HCT116 (cell line): ENCODE data around the gene SMIM35. TPM values are rescaled to one million over a fixed set of nuclear protein-coding genes. Genes with fewer than 3 reads are reported as not detected.
"Not testable (repeated sequence)": the region's sequence is repeated elsewhere in the genome, so short reads cannot be mapped to it uniquely, and the experiment has no call there.

Experiments
- ATAC-seq: fragments of 200-7000 bp; cut with Tn5 transposase; 2 replicates; pipeline ENCODE4 v1.9.1; 2020; ENCODE audit warnings: mild to moderate bottlenecking, moderate library complexity
- BruUV-seq: library from RNA; stranded (reverse); fragments of 400-500 nt; replicated peaks from 2 replicates; lab custom pipeline; 2021; lab: Mats Ljungman, UMichigan
- CTCF ChIA-PET: fragments of 300-600 bp; sonication (Branson Sonifier 250); formaldehyde crosslinking; loops from one replicate; lab custom pipeline; 2021; ENCODE audit warnings: antibody characterized with exemption; lab: Charles Lee
- POLR2A ChIA-PET: fragments of 300-600, 350-600 bp; sonication (Branson Sonifier 250); formaldehyde crosslinking; loops from one replicate; lab custom pipeline; 2021; ENCODE audit warnings: antibody characterized with exemption; lab: Charles Lee
- RAD21 ChIA-PET, 2 experiments: fragments of 300-600 bp; sonication (Branson Sonifier 250); formaldehyde crosslinking; loops; one replicate each; lab custom pipeline; 2023; ENCODE audit warnings: low total read pairs in 2 of 2; ENCODE audit not compliant: uncharacterized antibody in 2 of 2, unreplicated experiment in 2 of 2, low non-redundant PET in 1 of 2; lab: Charles Lee
- DNase-seq: peaks from one replicate; pipeline ENCODE4 v3.0.0-alpha.2; 2010; ENCODE audit warnings: low read depth, low spot score
- H2AFZ ChIP-seq: fragments of 200-600 bp; shearing (Covaris generic), sonication (generic); 2 replicates; pipeline ENCODE4 v1.6.1; 2017; ENCODE audit warnings: low read depth, mixed run types, mixed read lengths, antibody characterized with exemption, low read length; ENCODE audit not compliant: poor library complexity, severe bottlenecking
- H3K27ac ChIP-seq: 2 replicates; pipeline ENCODE4 v1.5.1; 2012; ENCODE audit warnings: low read depth, low read length
- H3K27me3 ChIP-seq: fragments of 200-600 bp; sonication (generic); 2 replicates; pipeline ENCODE4 v1.6.1; 2016; ENCODE audit warnings: mixed run types, low read length, mixed read lengths; ENCODE audit not compliant: insufficient read depth
- H3K36me3 ChIP-seq, 2 experiments: fragments of 200-500 bp in 1 of 2; fragments of 200-600 bp in 1 of 2; sonication (Bioruptor generic) in 1 of 2; sonication (generic) in 1 of 2; 2 replicates each; pipeline versions ENCODE4 v1.5.1 to v1.6.1; 2014 to 2016; ENCODE audit warnings: low read length in 2 of 2, inconsistent platforms in 1 of 2, mixed read lengths in 1 of 2, mixed run types in 1 of 2; ENCODE audit not compliant: insufficient read depth in 2 of 2, control insufficient read depth in 1 of 2
- H3K4me1 ChIP-seq, 2 experiments: fragments of 200-600 bp in 1 of 2; sonication (generic) in 1 of 2; 2 replicates each; pipeline versions ENCODE4 v1.5.1 to v1.6.1; 2012 to 2017; ENCODE audit warnings: low read length in 2 of 2, inconsistent platforms in 1 of 2, mild to moderate bottlenecking in 1 of 2, mixed read lengths in 1 of 2, mixed run types in 1 of 2, moderate library complexity in 1 of 2; ENCODE audit not compliant: insufficient read depth in 2 of 2, control insufficient read depth in 1 of 2
- H3K4me2 ChIP-seq: fragments of 200-600 bp; sonication (generic); 2 replicates; pipeline ENCODE4 v1.6.1; 2017; ENCODE audit warnings: mixed run types, low read length, mixed read lengths
- H3K4me3 ChIP-seq, 2 experiments: fragments of 200-600 bp in 1 of 2; sonication (generic) in 1 of 2; replicated peaks in 1 of 2; 2 replicates each; pipeline ENCODE4 v1.5.1; 2011 to 2016; ENCODE audit warnings: low read length in 2 of 2, control low read depth in 1 of 2, low read depth in 1 of 2, mild to moderate bottlenecking in 1 of 2, mixed read lengths in 1 of 2, mixed run types in 1 of 2
- H3K79me2 ChIP-seq: fragments of 200-600 bp; sonication (generic); 2 replicates; pipeline ENCODE4 v1.6.1; 2017; ENCODE audit warnings: mild to moderate bottlenecking, mixed run types, low read length, moderate library complexity, mixed read lengths; ENCODE audit not compliant: insufficient read depth
- H3K9ac ChIP-seq: fragments of 200-600 bp; sonication (generic); 2 replicates; pipeline ENCODE4 v1.6.1; 2016; ENCODE audit warnings: low read length, mixed read lengths
- H3K9me2 ChIP-seq: fragments of 200-600 bp; sonication (generic), shearing (Covaris generic); 2 replicates; pipeline ENCODE4 v1.6.1; 2017; ENCODE audit warnings: mixed run types, mild to moderate bottlenecking, moderate library complexity; ENCODE audit not compliant: insufficient read depth
- H3K9me3 ChIP-seq, 2 experiments: fragments of 200-500 bp in 1 of 2; fragments of 200-600 bp in 1 of 2; sonication (Bioruptor generic) in 1 of 2; sonication (generic) in 1 of 2; 2 replicates each; pipeline ENCODE4 v1.6.1; 2014 to 2017; ENCODE audit warnings: low read length in 2 of 2, mixed read lengths in 2 of 2, inconsistent platforms in 1 of 2, low read depth in 1 of 2, mild to moderate bottlenecking in 1 of 2, mixed run types in 1 of 2, moderate library complexity in 1 of 2; ENCODE audit not compliant: control insufficient read depth in 1 of 2, insufficient read depth in 1 of 2
- H4K20me1 ChIP-seq: fragments of 200-600 bp; sonication (generic), shearing (Covaris generic); 2 replicates; pipeline ENCODE4 v1.6.1; 2017; ENCODE audit warnings: mixed run types, mild to moderate bottlenecking, moderate library complexity; ENCODE audit not compliant: insufficient read depth
- SP1 ChIP-seq: IDR thresholded peaks from 2 replicates; pipeline ENCODE4 v1.6.1; 2012; ENCODE audit warnings: low read depth
- YY1 ChIP-seq: IDR thresholded peaks from 2 replicates; pipeline ENCODE4 v1.6.1; 2011; ENCODE audit warnings: low read length, low read depth, moderate library complexity, mild to moderate bottlenecking; ENCODE audit not compliant: insufficient replicate concordance; ENCODE audit errors: extremely low read depth
- ZFX ChIP-seq: fragments of 450-650 bp; IDR thresholded peaks from 2 replicates; pipeline ENCODE4 v1.6.1; 2017
- intact Hi-C: fragments of 100-400 bp; cut with micrococcal nuclease; formaldehyde crosslinking; loops from 2 replicates; pipeline ENCODE4 v1.10.0; 2022
- total RNA-seq: library from RNA; stranded (reverse); gene quantifications from one replicate; pipeline ENCODE4 v1.2.1, GENCODE V29; 2021; ENCODE audit not compliant: unreplicated experiment

Gene SMIM35
- total RNA-seq, 1 experiment from 2014 or later = not detected

- BruUV-seq = no TSS peak
- DNase-seq = no peak
- Histone ChIP-seq H3K36me3 (no peaks in the 10 kb centered on the region), H3K4me3 (no peak overlapping the region), H3K4me2 (no peak overlapping the region), H4K20me1 (no peaks in the 10 kb centered on the region), H3K4me1 (peaks cover 4 to 10% of the 10 kb centered on the region in 2 experiments; a peak in 3 of 4 replicates), H3K9me3 (no peaks in the 10 kb centered on the region), H3K27ac (no peak overlapping the region), H2AFZ (no peak overlapping the region), H3K27me3 (no peaks in the 10 kb centered on the region), H3K9ac (no peak overlapping the region), H3K79me2 (no peaks in the 10 kb centered on the region), H3K9me2 (no peaks in the 10 kb centered on the region)
- TF ChIP-seq ZFX = no peak
- TF ChIP-seq SP1 = no peak
- no peak for TF ChIP-seq YY1
- intact Hi-C loops = no loop called here
- ATAC-seq = no peak
- ChIA-PET CTCF (no interaction called here), POLR2A (no interaction called here), RAD21 (no interaction called here)
These were observed 78.4 kb downstream of the SMIM35 start for GRCh38 chr11:118008271-118008911.

- H3K9ac ChIP-seq, RAD21 ChIA-PET, ATAC-seq, H3K27me3 ChIP-seq, H3K9me3 ChIP-seq, H3K36me3 ChIP-seq, DNase-seq, H3K4me2 ChIP-seq, H3K79me2 ChIP-seq, intact Hi-C loops, BruUV-seq, H3K9me2 ChIP-seq, H4K20me1 ChIP-seq, POLR2A ChIA-PET, H2AFZ ChIP-seq, H3K4me3 ChIP-seq, H3K27ac ChIP-seq, CTCF ChIA-PET: not testable (repeated sequence)
- peaks cover 4 to 10% of the 10 kb centered on the region in 2 experiments; a peak in 3 of 4 replicates for H3K4me1 ChIP-seq
These were observed 79.0 kb downstream of the SMIM35 start for GRCh38 chr11:118007563-118008270.
